SK-N-SH treated with all-trans-retinoic acid at 6 μM for 48 hours (cell line): ENCODE results near the gene UFM1.

Experiments
- BACH2 ChIP-seq: fragments of 250-450 bp; sonication (Bioruptor Pico); IDR thresholded peaks from 2 replicates; pipeline ENCODE4 v1.9.0; 2021; ENCODE audit warnings: mild to moderate bottlenecking, borderline replicate concordance
- PPARA ChIP-seq: fragments of 250-450 bp; sonication (Bioruptor Pico); IDR thresholded peaks from 2 replicates; pipeline ENCODE4 v1.5.0; 2020; ENCODE audit warnings: mild to moderate bottlenecking, borderline replicate concordance
- RARB ChIP-seq: fragments of 250-450 bp; sonication (Bioruptor Pico); IDR thresholded peaks from 2 replicates; pipeline ENCODE4 v1.8.0; 2021; ENCODE audit warnings: mild to moderate bottlenecking, moderate library complexity
- ZNF70 ChIP-seq: fragments of 450-650 bp; formaldehyde crosslinking; IDR thresholded peaks from 2 replicates; pipeline ENCODE4 v1.5.0; 2020; ENCODE audit warnings: mild to moderate bottlenecking, moderate library complexity
- ZNF8 ChIP-seq: fragments of 450-650 bp; formaldehyde crosslinking; IDR thresholded peaks from 2 replicates; pipeline ENCODE4 v1.5.0; 2020; ENCODE audit warnings: mild to moderate bottlenecking, moderate library complexity
- TF ChIP-seq, protein P1 (sequence below): fragments of 250-450 bp; sonication (Bioruptor Pico); IDR thresholded peaks from 2 replicates; pipeline ENCODE4 v1.5.1; 2020; ENCODE audit warnings: low read depth, mild to moderate bottlenecking, moderate library complexity
- TF ChIP-seq, protein P2 (sequence below): fragments of 250-450 bp; sonication (Bioruptor Pico); IDR thresholded peaks from 2 replicates; pipeline ENCODE4 v1.5.1; 2021; ENCODE audit warnings: mild to moderate bottlenecking, moderate library complexity
- TF ChIP-seq, protein P3 (sequence below): fragments of 250-450 bp; sonication (Bioruptor Pico); IDR thresholded peaks from 2 replicates; pipeline ENCODE4 v1.8.0; 2021; ENCODE audit warnings: low read depth, mild to moderate bottlenecking, moderate library complexity, borderline replicate concordance
- TF ChIP-seq, protein P4 (sequence below): fragments of 250-450 bp; sonication (Bioruptor Pico); IDR thresholded peaks from 2 replicates; pipeline ENCODE4 v1.8.0; 2020; ENCODE audit warnings: mild to moderate bottlenecking, moderate library complexity, borderline replicate concordance

DNA sequence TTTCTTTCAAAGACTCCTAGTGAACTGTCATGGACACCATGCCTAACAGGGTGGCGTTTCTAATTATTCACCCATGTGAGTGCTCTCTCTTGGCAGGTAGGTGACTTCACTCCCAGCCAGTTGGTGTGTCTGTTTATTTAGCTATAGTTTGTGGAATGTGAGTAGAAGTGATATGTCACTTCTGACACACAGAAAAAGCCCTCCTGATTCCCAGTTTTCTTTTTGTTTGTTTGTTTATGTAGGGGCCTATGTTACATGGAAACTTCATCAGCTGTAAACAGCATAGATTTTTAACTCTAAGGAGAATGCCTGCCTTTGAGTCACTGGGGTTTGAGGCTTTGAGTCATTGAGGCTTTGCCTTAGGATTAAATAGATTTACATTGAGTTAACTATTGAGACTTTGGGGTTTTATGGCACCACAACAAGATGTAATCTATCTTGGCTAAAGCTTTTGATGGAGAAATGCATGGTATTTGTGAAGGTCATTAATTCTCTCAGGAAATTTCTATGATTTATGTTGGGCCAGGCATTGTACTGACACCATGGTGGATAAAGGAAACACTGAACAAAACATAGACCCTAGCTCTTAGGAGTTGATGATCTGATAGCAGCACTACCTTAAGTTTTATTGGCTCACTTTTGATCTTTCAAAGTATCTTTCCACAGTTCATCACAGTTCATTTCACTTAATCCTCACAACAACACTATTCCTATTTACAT lies 45.3 kb downstream of the UFM1 start:
- TF ChIP-seq, protein P1, sequence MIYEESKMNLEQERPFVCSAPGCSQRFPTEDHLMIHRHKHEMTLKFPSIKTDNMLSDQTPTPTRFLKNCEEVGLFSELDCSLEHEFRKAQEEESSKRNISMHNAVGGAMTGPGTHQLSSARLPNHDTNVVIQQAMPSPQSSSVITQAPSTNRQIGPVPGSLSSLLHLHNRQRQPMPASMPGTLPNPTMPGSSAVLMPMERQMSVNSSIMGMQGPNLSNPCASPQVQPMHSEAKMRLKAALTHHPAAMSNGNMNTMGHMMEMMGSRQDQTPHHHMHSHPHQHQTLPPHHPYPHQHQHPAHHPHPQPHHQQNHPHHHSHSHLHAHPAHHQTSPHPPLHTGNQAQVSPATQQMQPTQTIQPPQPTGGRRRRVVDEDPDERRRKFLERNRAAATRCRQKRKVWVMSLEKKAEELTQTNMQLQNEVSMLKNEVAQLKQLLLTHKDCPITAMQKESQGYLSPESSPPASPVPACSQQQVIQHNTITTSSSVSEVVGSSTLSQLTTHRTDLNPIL (CRISPR knock-in tag): no peak
- TF ChIP-seq, protein P2, sequence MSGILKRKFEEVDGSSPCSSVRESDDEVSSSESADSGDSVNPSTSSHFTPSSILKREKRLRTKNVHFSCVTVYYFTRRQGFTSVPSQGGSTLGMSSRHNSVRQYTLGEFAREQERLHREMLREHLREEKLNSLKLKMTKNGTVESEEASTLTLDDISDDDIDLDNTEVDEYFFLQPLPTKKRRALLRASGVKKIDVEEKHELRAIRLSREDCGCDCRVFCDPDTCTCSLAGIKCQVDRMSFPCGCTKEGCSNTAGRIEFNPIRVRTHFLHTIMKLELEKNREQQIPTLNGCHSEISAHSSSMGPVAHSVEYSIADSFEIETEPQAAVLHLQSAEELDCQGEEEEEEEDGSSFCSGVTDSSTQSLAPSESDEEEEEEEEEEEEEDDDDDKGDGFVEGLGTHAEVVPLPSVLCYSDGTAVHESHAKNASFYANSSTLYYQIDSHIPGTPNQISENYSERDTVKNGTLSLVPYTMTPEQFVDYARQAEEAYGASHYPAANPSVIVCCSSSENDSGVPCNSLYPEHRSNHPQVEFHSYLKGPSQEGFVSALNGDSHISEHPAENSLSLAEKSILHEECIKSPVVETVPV (CRISPR knock-in tag): no peak
- TF ChIP-seq RARB (CRISPR knock-in tag): no peak
- no peak for TF ChIP-seq PPARA (CRISPR knock-in tag)
- TF ChIP-seq ZNF8: no peak
- TF ChIP-seq BACH2 (CRISPR knock-in tag): no peak
- no peak for TF ChIP-seq ZNF70
- TF ChIP-seq, protein P3, sequence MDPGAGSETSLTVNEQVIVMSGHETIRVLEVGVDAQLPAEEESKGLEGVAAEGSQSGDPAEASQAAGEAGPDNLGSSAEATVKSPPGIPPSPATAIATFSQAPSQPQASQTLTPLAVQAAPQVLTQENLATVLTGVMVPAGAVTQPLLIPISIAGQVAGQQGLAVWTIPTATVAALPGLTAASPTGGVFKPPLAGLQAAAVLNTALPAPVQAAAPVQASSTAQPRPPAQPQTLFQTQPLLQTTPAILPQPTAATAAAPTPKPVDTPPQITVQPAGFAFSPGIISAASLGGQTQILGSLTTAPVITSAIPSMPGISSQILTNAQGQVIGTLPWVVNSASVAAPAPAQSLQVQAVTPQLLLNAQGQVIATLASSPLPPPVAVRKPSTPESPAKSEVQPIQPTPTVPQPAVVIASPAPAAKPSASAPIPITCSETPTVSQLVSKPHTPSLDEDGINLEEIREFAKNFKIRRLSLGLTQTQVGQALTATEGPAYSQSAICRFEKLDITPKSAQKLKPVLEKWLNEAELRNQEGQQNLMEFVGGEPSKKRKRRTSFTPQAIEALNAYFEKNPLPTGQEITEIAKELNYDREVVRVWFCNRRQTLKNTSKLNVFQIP (CRISPR knock-in tag): no peak
- TF ChIP-seq, protein P4, sequence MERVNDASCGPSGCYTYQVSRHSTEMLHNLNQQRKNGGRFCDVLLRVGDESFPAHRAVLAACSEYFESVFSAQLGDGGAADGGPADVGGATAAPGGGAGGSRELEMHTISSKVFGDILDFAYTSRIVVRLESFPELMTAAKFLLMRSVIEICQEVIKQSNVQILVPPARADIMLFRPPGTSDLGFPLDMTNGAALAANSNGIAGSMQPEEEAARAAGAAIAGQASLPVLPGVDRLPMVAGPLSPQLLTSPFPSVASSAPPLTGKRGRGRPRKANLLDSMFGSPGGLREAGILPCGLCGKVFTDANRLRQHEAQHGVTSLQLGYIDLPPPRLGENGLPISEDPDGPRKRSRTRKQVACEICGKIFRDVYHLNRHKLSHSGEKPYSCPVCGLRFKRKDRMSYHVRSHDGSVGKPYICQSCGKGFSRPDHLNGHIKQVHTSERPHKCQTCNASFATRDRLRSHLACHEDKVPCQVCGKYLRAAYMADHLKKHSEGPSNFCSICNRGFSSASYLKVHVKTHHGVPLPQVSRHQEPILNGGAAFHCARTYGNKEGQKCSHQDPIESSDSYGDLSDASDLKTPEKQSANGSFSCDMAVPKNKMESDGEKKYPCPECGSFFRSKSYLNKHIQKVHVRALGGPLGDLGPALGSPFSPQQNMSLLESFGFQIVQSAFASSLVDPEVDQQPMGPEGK (CRISPR knock-in tag): no peak
